ENCODE measurements around the gene MCRS1. TPM values are rescaled to one million over a fixed set of nuclear protein-coding genes. Genes with fewer than 3 reads are reported as not detected.
"Not testable (repeated sequence)": the region's sequence is repeated elsewhere in the genome, so short reads cannot be mapped to it uniquely, and the experiment has no call there.

Gene MCRS1, protein sequence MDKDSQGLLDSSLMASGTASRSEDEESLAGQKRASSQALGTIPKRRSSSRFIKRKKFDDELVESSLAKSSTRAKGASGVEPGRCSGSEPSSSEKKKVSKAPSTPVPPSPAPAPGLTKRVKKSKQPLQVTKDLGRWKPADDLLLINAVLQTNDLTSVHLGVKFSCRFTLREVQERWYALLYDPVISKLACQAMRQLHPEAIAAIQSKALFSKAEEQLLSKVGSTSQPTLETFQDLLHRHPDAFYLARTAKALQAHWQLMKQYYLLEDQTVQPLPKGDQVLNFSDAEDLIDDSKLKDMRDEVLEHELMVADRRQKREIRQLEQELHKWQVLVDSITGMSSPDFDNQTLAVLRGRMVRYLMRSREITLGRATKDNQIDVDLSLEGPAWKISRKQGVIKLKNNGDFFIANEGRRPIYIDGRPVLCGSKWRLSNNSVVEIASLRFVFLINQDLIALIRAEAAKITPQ
- total RNA-seq (2014; rRNA removed) = 62.6 and 67.3 TPM in 2 replicates
- 57.0 TPM for polyA plus RNA-seq (2012)

GRCh38 chr12:49567611-49568441, at the start of gene MCRS1:
Gene MCRS1 (minus strand): TSS chr12:49568142. CDS start chr12:49566731, 1,411 bp downstream.
- peak; percentile 85 for DNase-seq (ENCODE audit: low read depth)

GRCh38 chr12:49616533-49617219, 48.7 kb upstream of the MCRS1 start:
- no peak for DNase-seq (ENCODE audit: low read depth)

DNA sequence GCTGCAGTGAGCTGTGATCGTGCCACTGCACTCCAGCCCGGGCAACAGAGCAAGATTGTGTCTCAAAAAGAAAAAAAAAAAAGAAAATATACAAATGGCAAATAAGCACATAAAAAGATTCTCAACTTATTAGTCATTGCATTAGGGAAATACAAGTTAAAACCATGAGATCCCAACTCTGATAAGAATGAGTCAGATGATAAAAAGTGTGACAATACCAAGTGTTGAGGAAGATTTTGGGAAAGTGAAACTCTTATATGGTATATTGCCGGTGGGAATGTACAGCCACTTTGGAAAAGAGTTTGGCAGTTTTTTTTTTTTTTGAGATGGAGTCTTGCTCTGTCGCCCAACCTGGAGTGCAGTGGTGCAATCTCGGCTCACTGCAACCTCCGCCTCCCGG, 47.8 kb upstream of the MCRS1 start:
- peak; percentile 34 for DNase-seq (ENCODE audit: low read depth)

GRCh38 chr12:49612210-49612609, 44.3 kb upstream of the MCRS1 start:
- no peak for DNase-seq (ENCODE audit: low read depth)

GRCh38 chr12:49610785-49611184, 42.8 kb upstream of the MCRS1 start:
- not testable (repeated sequence) for DNase-seq (ENCODE audit: low read depth)

- no peak for DNase-seq (ENCODE audit: low read depth)
Measured at GRCh38 chr12:49609875-49610154, 41.9 kb upstream of the MCRS1 start.

DNA sequence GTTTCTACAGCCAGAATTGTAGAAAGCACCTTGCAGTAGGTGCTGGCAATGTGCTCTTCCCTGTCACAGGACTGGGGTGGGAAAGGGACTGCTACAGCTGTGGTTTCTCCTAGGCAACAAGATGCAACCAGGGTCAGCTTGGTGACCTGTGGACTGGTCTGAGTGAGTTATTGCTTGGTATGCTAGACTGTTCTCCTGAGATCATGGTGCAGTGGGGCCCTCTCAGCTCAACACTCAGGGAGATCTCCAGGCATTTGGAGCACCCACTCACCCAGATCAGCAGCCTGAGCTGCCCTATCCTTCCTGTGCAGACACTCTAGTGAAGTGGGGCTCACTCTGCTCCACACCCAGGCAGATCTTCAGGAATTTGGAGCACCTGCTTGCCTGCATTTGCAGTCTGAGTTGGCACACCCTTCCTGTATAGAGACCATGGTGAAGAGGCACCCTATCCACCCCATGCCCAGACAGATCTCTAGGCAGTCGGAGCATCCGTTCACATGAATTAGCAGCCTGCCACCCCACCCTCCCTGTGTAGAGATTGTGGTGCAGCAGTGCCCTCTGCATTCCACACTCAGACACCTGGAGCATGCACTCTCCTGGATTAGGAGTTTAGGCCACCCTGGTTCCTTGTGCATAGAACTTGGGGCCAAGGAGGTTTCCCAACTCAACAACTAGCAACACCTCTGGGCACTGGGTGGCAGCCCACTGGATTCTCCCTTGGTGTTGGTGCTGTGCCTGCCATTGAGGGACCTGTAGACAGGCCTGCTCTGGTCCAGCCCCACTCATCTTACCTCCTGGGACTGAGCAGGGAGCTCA, 41.3 kb upstream of the MCRS1 start:
- no peak for DNase-seq (ENCODE audit: low read depth)

GRCh38 chr12:49605539-49605938, 37.6 kb upstream of the MCRS1 start, which contains the start of gene FAM186B:
Gene FAM186B (minus strand): TSS chr12:49605639. CDS start chr12:49605477, 162 bp downstream.
- not testable (repeated sequence) for DNase-seq (ENCODE audit: low read depth)

DNA sequence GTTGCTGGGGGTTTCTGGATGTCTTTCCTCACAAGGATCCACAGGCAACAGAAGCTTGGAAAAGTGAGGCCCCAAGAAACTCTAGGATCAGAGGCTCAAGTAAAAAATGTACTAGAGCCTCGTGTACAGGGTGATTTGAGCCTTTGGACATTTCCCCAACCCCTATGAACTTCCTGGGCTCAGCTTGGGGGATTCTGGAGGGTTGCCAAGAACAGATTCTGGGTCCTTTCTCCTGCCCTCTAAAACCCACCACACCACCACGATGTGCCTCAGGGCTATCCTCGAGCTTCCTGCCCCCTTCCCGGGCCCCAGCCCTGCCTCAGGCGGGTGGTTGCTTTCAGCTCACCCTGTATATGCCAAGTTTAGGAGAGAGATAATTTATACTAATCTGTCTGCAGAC, 36.9 kb upstream of the MCRS1 start:
- DNase-seq (ENCODE audit: low read depth) = no peak

GRCh38 chr12:49603721-49604120, 35.8 kb upstream of the MCRS1 start:
- no peak for DNase-seq (ENCODE audit: low read depth)

GRCh38 chr12:49599961-49600360, 32.0 kb upstream of the MCRS1 start:
- no peak for DNase-seq (ENCODE audit: low read depth)

- DNase-seq (ENCODE audit: low read depth) = no peak
Measured at GRCh38 chr12:49598527-49598926, 30.6 kb upstream of the MCRS1 start.

DNA sequence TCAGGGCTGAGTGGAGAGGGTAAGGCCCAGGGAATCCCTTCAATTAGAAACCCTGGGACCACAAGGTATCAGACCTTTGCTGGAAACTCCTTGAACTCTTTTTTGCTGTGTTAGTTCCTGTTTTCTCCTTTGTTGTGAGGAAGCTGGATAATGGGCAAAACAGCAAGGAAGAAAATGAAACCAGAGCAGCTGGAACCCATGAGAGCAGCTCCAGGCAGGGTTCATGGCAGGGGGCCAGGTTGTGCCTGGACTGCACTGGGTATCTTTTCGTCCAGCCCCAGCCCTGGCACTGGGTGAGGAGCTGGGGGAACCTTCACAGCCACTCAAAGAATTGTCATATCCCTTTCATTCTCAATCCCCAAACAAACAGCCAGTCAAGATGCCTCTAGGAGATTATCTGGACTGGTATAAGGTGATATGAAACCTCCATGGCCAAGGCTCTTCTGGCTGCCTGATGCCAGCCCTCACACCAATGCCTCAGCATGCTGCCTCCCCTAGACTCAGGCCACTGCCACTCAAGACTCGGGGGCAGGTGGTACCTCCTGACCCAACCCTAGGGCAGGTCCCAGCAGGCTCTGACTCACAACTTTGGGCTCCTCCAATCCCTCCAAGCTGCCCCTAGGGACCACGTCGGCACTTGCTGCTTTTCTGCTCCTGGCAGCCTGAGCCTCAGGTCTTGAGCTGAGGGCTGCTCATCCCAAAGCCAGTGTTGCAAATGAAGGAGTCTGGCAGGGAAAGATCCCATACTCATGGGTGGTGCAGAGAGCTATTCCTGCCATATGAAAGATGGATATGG, 21.0 kb upstream of the MCRS1 start:
- peak; percentile 82 for DNase-seq (ENCODE audit: low read depth)

DNA sequence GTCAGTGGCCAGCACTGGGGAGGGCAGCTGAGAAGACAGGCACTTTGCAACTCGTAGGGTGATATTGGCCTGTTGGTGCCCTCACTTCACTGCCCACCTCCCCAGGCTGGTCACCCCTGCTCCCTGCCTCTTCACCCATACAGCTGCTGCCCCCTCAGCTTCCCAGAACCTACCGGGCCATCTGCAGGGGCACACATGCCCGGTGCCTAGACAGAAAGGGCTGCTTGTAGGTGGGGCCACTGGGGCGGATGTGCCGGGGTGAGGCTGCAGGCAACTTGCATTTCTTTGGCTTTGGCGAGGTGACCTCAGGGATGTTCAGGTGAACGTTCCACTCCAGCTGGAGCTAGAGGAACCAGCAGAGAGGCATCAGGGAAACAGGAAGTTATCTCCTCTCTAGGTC, 20.3 kb upstream of the MCRS1 start:
- no peak for DNase-seq (ENCODE audit: low read depth)

DNA sequence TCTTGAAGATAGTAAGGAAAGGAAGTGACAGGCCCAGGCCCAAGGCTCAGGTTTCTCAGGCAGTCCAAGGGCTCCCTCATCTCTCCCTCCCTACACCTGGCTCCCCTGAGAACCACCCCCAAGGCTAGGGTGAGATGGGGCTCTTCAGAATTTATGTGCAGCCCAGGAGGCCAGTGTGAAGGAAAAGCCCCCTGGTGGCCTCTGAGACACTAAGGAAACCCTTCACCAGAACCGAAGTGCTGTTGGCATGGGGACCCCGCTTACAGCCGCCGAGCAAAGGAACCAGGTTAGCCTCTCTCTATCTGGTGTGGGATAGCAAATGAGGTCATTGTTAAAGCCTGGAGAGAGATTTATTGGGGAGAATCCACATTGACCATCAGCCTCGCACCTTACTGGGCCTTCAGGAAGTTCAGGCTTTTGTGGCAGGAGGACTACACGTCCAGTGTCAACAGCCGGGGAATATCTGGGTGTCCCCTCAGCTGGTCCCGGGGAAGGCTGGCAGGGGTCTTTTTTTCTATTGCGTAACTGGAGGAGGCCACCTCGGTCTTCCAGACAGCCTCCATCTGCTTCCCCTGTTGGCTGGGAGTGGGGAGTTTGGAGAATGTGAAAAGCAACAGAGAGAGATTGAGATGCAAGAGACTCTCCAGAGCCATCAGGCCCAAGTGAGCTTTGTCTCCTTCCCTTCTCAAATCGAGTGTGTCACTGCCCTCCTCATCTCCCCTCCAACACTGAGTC, 19.4 kb upstream of the MCRS1 start:
- no peak for DNase-seq (ENCODE audit: low read depth)

DNA sequence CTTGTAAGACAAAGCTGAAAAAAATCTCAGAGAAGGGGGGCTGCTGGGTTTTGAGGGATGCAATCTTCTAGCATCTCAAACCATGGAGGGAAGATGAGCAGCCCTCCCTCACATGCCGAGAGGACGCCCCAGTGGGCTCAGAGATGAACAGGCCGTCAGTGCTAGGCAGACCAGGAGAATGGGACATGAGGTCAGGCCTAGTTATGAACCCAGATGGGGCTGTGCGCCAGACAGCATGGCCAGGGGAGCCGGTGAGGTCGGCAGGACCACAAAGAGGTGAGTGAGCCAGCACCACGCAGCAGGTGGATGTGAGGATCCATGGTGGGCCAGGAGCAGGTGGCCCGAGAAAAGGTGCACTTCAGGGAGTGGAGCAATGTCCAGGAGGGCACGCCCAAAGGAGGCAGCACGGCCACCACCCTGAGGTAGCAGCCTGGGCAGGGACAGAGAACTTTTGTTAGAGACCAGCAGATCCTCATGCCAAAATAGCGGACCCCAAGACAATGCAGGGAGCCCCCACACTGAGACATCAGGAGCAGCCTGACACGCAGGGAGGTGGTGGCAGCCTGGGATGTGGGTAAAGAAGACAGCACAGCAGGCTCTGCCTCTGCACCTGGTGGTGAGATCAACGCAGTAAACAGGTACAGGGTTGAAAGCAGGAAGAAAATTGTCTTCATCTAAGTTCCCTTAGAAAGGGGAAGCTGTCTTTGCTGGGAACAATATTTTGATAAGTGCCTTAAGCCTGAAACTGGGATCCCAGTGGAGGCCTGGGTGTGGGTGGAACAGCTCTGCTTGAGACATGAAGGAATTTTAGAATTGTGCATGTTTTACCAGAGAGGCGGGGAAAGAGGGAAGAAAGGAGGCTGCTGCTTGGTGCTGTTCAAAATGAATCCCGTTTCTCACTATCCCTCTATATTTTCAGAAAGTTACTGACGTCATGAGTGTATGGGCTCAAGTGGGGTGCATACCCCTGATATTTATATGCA, 17.8 kb upstream of the MCRS1 start:
- DNase-seq (ENCODE audit: low read depth) = no peak

DNA sequence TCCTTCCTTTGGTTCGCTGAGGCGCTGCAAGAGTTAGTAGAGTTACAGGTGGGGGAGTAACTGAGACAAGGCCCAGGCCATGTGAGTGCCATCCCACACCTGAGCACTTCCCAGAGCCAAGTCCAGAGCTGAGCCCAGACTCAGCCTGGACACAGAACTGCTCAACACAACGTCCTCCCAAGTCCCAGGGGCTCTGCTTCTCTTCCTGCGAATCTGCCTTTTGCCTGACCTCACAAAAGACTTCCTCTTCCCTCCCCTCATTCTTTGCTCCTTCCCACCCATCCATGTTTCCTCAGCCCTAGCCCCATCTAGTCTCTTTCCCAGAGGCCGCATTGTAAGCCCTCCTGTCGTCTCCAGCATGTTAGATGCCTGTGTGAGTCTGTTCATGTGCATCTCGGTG, 16.6 kb upstream of the MCRS1 start:
- DNase-seq (ENCODE audit: low read depth) = no peak

- peak; percentile 86 for DNase-seq (ENCODE audit: low read depth)
Measured at GRCh38 chr12:49583366-49584094, 15.6 kb upstream of the MCRS1 start.

Measured in LHCN-M2 (cell line).